ENCODE results near the gene CCL5. TPM values are rescaled to one million over a fixed set of nuclear protein-coding genes. Genes with fewer than 3 reads are reported as not detected.

Gene CCL5
- total RNA-seq, 1 experiment from 2014 or later, result 0.34 TPM

- ChIA-PET CTCF (no interaction called here), RAD21 (ENCODE audit: low non-redundant PET in 1 of 2, low total read pairs in 2 of 2, uncharacterized antibody in 2 of 2, unreplicated experiment in 2 of 2) (no interaction called here), POLR2A (no interaction called here)
- Histone ChIP-seq H3K9ac (ENCODE audit: low read length) (no peak overlapping the region), H3K27ac (ENCODE audit: low read depth, low read length) (no peak overlapping the region), H3K9me2 (ENCODE audit: insufficient read depth) (no peaks in the 10 kb centered on the region), H3K79me2 (ENCODE audit: insufficient read depth, low read length) (no peaks in the 10 kb centered on the region), H3K4me3 (replicated peaks in 1 of 2; ENCODE audit: low read depth in 1 of 2, low read length in 2 of 2) (no peak overlapping the region), H4K20me1 (ENCODE audit: insufficient read depth) (no peaks in the 10 kb centered on the region), H3K36me3 (ENCODE audit: control insufficient read depth in 1 of 2, insufficient read depth in 2 of 2, low read length in 2 of 2) (no peaks in the 10 kb centered on the region), H2AFZ (ENCODE audit: low read depth, low read length, poor library complexity, severe bottlenecking) (no peak overlapping the region), H3K4me1 (ENCODE audit: control insufficient read depth in 1 of 2, insufficient read depth in 2 of 2, low read length in 2 of 2) (no peaks in the 10 kb centered on the region), H3K4me2 (ENCODE audit: low read length) (no peak overlapping the region), H3K9me3 (ENCODE audit: control insufficient read depth in 1 of 2, insufficient read depth in 1 of 2, low read depth in 1 of 2, low read length in 2 of 2) (no peaks in the 10 kb centered on the region), H3K27me3 (ENCODE audit: insufficient read depth, low read length) (no peaks in the 10 kb centered on the region)
- intact Hi-C loops (cut with micrococcal nuclease), result no loop called here
- ATAC-seq, result no peak
- no TSS peak for BruUV-seq (replicated peaks)
- no peak for TF ChIP-seq ZBTB33 (IDR thresholded peaks at IDR 0.05; ENCODE audit: extremely low read depth, insufficient replicate concordance, low read length)
- no peak for TF ChIP-seq EZH2phosphoT487 (IDR thresholded peaks at IDR 0.05; ENCODE audit: borderline replicate concordance)
- no peak for TF ChIP-seq EGR1 (IDR thresholded peaks at IDR 0.05; ENCODE audit: low read depth)
- no peak for TF ChIP-seq FOSL1 (IDR thresholded peaks at IDR 0.05; ENCODE audit: low read depth)
- no peak for TF ChIP-seq ZFX (IDR thresholded peaks at IDR 0.05)
- TF ChIP-seq SIN3A (IDR thresholded peaks at IDR 0.05; ENCODE audit: low read depth), result no peak
- TF ChIP-seq, protein P1, sequence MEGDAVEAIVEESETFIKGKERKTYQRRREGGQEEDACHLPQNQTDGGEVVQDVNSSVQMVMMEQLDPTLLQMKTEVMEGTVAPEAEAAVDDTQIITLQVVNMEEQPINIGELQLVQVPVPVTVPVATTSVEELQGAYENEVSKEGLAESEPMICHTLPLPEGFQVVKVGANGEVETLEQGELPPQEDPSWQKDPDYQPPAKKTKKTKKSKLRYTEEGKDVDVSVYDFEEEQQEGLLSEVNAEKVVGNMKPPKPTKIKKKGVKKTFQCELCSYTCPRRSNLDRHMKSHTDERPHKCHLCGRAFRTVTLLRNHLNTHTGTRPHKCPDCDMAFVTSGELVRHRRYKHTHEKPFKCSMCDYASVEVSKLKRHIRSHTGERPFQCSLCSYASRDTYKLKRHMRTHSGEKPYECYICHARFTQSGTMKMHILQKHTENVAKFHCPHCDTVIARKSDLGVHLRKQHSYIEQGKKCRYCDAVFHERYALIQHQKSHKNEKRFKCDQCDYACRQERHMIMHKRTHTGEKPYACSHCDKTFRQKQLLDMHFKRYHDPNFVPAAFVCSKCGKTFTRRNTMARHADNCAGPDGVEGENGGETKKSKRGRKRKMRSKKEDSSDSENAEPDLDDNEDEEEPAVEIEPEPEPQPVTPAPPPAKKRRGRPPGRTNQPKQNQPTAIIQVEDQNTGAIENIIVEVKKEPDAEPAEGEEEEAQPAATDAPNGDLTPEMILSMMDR (IDR thresholded peaks at IDR 0.05 in 2 of 3, conservative IDR thresholded peaks at IDR 0.05 in 1 of 3; ENCODE audit: borderline replicate concordance in 1 of 3, insufficient read depth in 1 of 3, low read depth in 2 of 3, low read length in 2 of 3), result no peak
- no peak for TF ChIP-seq EZH2 (IDR thresholded peaks at IDR 0.05)
- TF ChIP-seq POLR2AphosphoS5 (IDR thresholded peaks at IDR 0.05; ENCODE audit: low read depth, low read length), result no peak
- no peak for TF ChIP-seq RAD21 (IDR thresholded peaks at IDR 0.05; ENCODE audit: low read depth)
- TF ChIP-seq SRF (IDR thresholded peaks at IDR 0.05; ENCODE audit: low read depth), result no peak
- no peak for DNase-seq (ENCODE audit: low read depth, low spot score)
These were observed 32.8 kb upstream of the CCL5 start for GRCh38 chr17:35912942-35913341.

All from HCT116 (cell line).